Inflammatory macrophage treated with lipopolysaccharide for 1 hour (primary cell): ENCODE measurements around the gene IQCN.
A peak's percentile ranks its signal among the peaks of the same experiment; 100 is the strongest.

ENCODE experiments used
- DNase-seq, 2 donors: peaks; one replicate each; pipeline ENCODE4 v3.0.0-alpha.2; 2020 to 2022

IQCN gene

DNA sequence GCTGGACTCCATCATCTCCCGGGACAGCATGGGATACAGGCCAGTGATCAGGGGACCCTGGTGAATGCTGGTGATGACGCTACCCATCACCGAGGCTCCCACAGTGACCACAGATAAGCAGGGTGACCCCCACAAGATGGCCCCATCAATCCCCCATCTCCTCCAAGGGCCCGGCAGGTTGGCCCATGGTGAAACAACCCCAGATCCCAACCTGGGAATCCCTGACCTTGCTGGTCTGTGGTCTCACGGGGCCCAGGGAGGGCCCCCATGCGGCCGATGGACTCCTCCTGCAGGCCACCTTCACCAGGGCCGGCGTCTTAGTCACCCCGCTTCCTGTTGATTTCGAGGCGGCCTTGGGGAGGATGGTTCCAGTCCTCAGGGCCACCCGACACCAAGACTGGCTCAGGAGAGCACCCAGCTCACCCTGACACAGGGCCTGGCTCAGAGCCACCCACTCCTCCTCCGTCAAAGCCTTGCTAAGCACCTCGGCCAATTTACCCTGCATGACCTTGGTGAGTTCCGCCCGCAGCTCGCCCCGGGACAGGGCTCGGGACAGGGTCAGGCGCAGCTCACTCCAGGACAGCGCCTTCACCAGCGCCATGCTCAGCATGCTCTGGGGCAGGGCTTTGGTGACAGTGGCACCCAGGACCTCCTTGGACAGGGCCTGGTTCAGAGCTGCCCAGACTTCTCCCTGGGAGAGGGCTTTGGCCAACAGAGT is 10.0 kb downstream of the IQCN start:
- DNase-seq, result no peak

DNA sequence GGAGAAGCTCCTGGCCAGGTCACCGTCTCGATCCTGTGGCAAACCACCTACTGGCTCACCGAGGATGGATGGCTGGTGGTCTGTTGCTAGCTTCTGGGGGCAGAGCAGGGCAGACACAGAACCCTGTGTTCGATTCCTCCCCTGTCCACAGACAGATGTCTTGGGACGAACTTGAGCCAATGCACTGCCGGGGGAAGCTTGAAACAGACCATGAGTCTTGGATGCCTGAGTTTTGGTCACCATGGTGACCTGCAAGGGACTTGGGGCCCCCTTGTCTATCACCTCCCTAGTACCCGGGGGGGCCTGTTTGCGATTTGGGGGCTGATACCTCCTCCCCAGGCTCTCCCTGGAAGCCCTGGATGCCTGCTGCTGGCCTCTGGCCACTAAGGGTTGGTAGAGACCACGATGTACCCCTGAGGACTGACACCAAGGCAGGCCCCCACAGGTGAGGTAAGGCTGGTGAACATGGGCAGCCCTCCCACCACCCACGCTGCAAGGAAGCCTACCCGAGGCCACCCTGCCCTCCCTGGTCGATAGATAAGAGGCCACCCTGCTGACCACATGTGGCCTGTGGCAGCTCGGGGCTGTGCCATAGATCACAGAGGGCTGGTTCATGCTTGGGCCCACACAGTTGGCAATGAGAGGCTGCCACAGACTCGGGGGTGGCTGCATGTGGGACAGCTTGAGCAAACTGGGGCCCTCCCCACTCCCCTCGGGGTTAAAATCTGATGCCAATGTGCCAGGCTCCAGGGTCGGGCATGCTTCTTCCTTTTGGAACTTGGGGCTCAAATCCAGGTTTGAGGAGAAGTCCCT is 10.7 kb downstream of the IQCN start:
- no peak for DNase-seq

DNA sequence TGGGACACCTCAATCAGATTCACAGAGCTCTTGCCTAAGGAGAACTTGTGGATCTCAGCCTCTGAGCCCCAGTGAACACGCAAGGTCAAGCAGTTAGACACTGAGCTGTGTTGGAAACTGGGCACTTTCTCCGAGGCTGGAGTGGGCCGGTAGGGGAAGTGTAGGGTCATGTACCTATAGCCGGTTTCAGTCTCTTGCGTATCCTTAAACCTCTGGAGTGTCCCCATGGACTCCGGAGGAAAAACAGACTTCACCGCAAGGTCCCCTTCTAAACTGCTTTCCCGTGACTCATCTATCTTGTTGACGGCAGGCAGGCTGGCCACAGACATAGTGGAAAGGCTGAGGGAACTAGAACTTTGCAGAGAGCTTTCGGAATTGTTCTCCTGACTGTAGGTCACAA is 11.3 kb downstream of the IQCN start:
- no peak for DNase-seq

DNA sequence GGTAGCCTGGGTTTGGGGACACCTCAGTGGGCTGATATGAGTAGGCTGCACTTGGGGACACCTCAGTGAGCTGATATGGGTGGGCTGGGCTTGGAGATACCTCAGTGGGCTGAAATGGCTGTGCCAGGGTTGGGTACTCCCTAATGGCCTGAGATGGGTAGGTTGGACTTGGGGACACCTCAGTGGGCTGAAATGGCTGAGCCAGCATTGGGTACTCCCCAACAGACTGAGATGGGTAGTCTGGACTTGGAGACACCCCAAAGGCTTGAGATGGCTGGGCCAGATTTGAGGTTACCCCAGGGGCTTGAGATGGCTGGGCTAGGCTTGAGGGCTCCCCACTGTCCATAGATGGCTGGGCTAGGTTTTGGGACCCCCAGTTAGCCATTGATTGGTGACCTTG is 12.1 kb downstream of the IQCN start:
- no peak for DNase-seq

DNA sequence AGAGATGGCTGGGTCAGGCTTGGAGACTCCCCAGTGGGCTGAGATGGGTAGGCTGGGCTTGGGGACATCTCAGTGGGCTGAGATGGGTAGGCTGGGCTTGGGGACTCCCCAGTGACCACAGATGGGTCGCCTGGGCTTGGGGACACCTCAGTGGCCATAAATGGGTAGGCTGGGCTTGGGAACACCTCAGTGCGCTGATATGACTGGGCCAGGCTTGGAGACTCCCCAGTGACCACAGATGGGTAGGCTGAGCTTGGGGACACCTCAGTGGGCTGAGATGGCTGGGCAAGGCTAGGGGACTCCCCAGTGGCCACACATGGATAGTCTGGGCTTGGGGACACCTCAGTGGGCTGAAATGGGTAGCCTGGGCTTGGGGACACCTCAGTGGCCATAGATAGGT is 12.8 kb downstream of the IQCN start:
- DNase-seq, result peak in 1 of 2 donors; percentile 30

DNA sequence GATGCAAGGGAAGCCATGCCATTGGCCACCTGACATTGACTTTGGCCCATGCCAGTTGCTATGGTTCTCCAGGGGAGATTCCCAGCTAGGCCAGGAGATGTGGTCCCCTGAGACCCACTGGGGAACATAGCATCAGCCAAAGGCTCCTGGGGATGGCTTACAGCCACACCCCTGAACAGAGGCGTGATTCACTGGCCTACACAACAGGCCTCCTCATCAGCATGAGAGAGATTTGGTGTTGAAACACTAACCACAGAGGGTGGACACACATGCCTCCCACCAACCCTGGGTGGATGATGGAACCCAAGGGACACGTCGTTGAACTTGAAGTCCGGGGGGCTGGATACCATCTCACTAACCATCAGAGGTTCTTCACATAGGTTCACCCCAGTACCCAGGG is 14.4 kb downstream of the IQCN start:
- peak; percentile 21 to 38 for DNase-seq

DNA sequence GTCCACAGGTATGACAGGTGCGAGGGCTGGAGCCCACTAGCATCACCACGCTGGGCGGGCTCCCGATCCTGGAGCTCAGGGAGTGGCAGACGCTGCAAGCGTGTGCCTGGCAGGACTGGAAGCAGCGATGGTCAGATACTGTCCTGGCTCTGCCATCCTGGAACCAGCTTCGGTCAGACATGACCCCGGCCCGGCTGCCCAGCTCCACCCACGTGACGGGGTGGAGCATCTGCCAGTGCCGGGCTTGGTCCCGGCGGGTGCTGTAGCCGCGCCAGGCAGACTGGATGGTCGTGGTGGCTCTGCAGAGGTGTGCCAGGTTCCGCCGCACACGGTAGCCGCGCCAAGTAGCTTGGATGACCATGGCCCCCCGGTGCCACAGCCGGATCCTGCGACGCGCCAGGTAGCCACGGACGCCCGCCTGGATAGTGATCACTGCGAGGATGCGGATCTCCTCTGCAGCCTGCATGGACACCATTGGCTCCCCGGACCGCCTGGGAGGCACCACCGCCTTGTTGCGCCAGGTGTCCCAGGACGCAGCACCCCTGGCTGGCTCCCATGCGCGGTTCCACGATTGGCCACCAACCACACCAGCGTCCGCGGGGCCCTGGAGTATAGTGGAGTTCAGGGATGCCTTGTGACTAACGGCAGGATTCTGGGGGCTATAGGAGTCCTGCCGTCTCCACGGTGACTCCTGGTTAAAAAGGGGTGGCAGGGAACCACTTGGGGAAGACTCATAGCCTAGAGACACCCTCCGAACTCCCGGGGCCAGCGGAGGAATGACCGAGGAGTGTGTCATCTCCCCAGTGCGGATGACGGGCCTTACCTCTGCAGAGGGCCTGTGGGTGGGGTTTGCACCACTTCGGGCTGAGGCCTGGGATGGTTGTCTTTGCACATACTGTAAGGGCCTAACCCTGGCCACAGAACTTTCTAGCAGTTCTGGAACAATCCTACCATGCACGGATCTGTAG is 16.5 kb downstream of the IQCN start:
- DNase-seq, result no peak

DNA sequence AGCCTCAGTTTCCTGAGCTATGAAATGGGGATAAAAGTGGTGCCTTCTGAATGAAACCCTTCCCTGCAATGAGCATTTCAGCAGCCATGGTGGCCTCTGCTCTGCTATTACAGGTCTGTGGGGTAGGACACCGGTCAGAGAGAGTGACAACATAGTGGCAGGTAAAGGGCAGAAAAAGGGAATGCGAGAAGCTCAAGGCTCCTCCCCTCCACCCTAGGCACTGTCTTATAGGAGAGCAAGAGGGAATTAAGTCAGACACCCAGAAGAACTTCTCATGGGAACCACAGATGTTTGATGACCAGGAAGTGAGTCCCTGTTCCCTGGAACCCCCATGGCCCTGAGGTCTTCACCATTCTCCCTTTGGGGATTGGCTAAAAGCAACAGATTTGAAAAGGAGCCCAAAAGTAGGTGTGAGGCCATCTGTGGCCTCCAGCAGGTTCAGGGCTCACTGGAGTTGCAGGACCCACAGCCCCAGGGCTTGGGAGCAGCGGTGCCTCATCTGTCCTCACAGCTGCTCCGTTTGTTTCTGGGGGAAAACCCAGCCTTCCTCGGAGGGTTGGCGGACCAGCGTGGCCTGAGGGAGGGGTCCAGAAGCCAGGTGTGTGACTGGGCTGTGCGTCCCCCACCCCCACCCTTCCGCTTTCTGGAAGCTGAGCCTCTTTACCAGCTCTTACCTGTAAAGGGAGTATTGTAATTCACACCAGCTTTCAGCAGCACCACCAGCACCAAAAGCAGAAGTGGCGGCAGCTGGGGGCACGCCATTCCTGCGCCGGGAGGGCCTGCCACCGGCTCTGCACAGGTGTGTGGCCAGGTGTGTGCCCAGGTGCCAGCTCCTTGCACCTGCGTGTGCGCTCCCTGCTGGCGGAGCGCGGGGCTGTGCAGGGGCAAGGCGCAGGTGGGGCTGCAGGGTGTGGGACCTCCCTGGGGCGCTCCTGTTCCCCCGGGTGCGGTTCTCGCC is 19.4 kb downstream of the IQCN start:
- no peak for DNase-seq

DNA sequence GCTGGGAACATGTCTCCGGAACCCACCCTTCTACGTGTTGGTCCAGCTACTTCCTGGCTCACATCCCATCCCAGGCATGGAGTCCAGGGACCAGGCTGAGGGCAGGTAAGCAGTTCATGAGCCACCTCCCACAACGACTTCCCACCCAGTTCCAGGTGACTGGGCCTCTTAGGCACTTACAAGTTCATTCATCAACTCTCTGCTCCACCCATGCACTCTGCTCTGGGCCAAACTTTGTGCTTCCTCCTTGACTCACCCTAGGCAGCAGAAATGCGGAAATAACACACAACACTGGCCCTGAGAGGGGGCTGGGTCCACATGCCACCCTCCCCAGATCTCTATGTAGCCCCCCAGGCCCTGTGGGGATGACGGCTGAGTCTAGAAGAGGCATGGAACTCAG is 20.5 kb downstream of the IQCN start:
- no peak for DNase-seq

DNA sequence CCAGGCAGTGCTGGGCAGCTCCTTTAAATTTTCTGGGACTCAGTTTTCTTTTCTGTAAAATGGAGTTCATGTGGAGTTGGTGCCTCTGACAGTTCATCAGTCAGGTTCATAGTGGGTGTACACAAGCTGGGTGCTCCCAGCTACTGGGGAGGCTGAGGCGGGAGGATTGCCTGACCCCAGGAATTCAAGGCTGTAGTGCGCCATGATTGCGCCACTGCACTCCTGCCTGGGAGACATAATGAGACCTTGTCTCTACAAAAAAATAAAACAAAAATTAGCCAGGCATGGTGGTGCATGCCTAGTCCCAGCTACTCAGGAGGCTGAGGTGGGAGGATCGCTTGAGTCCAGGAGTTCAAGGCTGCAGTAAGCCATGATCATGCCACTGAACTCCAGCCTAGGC is 21.1 kb downstream of the IQCN start:
- no peak for DNase-seq

DNA sequence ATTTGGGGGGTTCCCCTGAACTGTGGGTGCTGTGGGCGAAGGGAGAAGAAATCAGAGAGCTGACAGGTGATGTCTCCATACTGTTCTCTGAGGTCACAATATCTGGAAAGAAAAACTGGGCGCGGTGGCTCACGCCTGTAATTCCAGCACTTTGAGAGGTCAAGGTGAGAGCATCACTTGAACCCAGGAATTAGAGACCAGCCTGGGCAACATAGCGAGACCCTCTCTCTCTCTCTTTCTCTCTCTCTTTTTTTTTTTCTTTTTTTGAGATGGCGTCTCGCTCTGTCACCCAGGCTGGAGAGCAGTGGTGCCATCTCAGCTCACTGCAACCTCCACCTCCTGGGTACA is 21.9 kb downstream of the IQCN start:
- no peak for DNase-seq

DNA sequence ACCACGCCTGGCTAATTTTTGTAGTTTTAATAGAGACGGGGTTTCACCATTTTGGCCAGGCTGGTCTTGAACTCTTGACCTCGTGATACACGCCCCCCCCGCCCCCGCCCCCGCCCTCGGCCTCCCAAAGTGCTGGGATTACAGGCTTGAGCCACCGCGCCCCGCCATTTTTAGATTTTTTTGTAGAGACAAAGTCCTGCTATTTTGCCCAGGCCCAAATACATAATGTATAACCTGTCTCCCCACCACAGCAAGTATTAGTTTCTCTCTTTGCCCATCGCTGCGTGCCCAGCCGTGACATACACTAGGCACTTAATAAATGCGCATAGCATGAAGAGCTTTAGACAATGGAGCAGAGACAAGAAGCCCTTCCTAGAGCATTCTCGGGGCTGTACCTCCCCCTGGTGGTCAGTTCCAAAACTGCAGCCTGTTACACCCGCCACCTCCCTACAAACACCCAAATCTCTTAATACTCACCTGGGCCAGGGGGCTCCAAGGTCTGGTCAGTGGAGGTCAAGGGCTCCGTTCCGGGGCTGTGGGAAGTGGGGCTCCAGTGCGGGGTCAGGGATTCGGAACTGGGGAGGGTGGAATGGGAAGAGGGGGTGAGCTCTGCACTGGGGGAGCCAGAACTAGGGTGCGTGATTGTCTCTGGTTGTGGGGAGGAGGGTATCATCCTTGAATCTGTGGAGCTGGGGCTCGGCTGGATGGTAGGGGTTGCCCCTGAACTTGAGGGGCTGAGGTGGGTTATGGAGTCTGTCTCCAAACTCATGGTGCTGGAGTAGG is 22.5 kb downstream of the IQCN start:
- peak; percentile 37 to 95 for DNase-seq

DNA sequence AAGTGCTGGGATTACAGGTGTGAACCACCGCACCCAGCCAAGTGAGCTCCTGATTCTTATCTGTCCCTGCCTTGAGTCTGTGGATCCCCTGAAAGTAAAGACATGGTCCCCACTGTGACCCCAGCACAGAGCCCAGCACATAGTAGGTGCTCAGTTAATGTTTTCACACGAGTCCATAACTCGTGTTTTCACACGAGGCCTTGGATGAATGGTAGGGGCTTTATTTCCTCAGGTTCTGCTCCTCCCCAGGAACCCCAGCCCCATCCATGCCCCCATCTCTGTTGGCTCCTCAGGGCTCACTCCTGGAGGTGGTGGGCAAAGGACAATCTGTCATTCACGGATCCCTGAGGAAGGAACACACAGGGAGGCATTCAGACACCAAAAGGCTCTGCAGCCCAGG is 24.4 kb downstream of the IQCN start:
- DNase-seq, result no peak

DNA sequence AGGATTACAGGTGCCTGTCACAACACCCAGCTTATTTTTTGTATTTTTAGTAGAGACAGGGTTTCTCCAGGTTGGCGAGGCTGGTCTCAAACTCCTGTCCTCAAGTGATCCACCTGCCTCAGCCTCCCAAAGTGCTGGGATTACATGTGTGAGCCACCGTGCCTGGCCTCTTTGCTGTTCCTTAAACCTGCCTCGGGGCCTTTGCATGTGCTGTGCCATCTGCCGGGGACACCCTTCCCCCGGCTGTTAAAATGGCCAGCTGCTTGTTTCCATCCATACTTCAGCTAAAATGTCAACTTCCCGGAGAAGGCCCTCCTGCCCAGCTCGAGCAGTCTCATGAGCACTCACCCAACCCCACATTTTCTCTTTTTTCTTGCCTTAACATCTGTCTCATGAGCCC is 29.0 kb downstream of the IQCN start:
- no peak for DNase-seq

DNA sequence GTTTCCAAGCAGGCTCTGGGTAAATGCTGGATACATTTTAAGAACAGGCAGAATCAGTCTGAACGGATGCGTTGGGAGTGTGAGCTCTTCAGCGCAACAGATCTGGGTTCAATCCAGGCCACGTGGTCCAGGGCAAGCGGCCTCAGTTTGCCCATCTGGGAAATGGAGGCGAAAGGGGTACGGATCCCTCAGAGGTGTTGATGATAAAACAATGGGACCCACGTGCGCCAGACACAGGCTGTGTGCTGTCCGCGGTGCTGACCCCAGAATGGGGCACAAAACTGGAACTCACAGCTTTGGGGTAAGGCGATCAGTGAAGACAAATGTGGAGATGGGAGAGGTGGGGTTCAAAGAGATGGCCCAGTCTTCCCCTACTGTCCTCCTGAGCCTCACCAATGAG is 34.9 kb downstream of the IQCN start:
- DNase-seq, result no peak

DNA sequence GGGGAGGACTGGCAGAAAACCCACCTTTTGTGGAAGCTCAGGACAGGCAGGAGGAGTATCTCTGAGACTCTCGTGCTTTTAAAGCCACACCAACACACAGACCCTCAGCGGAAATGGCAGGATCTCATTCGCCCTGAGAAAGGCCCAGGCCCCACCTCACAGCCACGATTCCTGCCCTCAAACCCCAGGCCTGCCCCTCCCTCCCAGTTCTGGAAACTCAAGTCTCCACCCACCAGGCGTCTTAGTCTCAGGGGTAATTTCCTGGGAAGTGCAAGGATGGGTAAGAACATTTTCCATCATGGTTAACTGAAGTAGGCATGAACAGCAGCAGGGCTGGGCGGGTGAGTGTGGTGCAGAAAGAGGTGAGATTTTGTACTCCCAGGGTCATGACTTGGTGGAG is 40.1 kb downstream of the IQCN start:
- no peak for DNase-seq

DNA sequence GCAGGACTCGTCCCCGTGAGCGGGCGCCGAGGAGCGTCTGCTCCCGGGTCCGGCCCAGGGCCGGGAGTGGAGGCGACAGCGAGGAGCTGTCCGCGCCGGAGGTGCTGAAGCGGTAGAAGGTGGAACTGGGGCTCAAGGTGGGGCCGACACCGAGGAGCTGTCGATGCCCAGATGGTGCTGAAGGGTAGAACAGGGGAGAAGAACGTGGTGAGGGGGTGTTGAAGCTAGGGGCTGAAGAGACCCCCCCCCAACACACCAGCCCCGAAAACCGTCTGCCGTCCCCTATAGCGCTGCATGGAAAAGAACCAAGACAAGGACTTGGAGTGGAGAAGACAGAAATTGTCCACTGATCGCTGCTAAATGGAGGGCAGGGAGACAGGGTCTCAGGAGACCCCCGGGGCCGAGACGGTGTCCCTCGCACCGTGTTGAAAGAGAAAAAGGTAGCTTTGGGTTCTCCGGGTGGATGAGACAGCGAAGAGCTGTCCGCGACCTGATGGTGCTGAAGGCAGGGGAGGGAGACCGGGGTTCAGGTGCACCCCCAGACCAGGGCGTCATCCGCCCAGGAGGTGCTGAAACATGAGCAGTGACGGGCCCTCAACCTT is 40.9 kb downstream of the IQCN start:
- DNase-seq, result peak in 1 of 2 donors; percentile 43

DNA sequence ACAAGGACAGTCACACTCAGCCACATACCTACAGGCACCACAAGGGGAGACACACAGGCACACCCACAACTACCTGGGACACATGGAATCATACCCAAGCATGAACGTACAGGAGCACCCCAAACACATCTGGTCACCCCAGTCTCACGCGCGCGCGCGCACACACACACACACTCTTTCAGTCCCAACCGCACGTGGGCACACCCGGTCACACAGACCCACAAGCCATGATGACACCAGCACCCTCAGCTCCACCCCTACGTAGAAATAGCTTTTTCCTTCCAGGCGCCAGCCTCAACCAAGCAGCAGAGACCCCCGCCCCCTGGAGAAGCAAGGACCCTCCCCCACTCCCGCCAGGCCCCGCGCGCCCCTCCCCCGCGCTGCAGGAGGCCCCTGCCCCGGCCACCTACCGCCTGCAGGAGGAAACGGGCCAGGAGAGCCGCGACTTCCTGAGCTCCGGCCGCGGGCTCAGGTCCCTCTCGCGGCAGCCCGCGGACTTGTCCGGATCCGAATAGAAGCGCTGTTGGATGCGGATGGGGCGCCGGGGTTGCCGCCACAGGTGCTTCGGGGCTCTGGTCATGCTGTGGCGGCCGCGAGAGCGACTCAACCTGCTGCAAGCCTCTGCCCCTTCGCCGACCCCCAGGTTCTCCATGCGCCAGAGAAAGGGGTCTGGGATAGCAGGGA is 41.6 kb downstream of the IQCN start:
- DNase-seq, result no peak

DNA sequence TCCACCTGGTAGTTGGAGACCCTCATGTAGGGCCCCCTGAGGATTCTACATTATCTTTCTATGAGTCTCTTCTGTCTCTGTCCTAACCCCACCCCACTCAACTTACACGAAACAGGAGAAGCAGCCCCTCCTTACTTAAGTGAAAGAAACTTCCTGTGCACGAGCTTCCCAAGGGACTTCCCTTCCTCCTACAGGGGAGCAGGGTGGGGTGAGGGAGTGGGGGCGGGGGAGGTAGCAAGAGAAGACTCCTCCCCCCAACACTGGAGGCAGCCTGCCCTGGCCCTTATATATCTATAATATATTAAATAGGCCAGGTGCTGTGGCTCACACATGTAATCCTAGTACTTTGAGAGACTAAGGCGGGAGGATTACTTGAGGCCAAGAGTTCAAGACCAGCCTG is 42.5 kb downstream of the IQCN start:
- DNase-seq, result peak; percentile 26 to 67
